SK-N-SH treated with all-trans-retinoic acid at 6 μM for 48 hours (cell line): Measurements from ENCODE around the gene LRCOL1.

Source experiments
- ARNTL ChIP-seq: fragments of 450-650 bp; formaldehyde crosslinking; IDR thresholded peaks from 2 replicates; pipeline ENCODE4 v1.5.0; 2020; ENCODE audit warnings: low read depth, mild to moderate bottlenecking, moderate library complexity, borderline replicate concordance
- OSR1 ChIP-seq: fragments of 250-450 bp; sonication (Bioruptor Pico); IDR thresholded peaks from 2 replicates; pipeline ENCODE4 v1.8.0; 2022; ENCODE audit warnings: moderate library complexity, mild to moderate bottlenecking, inconsistent platforms
- ZNF8 ChIP-seq: fragments of 450-650 bp; formaldehyde crosslinking; IDR thresholded peaks from 2 replicates; pipeline ENCODE4 v1.5.0; 2020; ENCODE audit warnings: mild to moderate bottlenecking, moderate library complexity
- TF ChIP-seq, protein P1 (sequence below): fragments of 250-450 bp; sonication (Bioruptor Pico); IDR thresholded peaks from 2 replicates; pipeline ENCODE4 v1.8.0; 2020; ENCODE audit warnings: mild to moderate bottlenecking, moderate library complexity, borderline replicate concordance

DNA sequence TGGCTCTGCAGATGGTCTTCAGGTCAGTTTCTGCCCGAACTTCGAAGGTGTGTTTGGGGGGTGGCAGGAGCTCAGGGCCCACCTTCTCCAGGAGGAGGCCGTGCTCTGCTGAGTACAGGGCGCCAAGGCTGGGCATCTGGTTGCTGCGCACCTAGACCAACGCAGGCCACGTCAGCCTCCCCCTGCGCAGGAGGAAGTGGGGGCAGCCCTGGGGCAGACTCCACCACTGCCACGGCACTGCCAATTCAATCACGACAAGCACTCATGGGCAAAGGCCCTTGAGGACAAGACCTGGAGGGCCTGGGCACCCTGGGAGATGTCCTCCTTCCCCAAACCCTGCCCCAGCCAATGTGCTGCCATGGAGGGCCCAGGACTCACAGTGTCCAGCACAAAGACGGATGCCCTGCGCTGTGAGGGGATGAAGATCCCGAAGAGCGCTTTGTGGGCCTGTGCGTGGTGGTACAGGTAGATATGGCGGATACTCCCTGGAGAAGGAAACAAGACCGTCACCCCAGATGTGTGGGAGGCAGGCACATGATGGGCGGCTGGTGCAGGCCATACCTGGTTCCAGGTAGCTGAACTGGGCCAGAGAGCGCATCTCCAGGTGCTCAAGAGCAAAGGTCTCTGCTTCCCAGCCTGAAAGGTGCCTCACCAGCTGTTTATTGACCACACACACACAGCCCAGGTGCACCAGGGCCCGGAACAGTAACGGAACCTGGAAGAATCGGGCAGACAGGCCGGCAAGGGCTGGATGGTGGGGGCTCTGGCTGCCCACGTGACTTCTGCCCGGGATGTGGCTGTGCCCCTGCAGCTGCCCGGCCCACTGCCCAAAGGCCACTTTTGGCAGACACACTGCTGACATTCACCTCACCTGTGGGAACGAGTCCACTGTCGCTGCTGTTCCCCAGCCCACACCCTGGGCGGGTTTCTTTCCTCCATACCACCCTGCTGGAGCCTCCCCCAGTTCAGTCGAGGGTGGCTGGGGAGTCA, 32.8 kb upstream of the LRCOL1 start:
- TF ChIP-seq, protein P1, sequence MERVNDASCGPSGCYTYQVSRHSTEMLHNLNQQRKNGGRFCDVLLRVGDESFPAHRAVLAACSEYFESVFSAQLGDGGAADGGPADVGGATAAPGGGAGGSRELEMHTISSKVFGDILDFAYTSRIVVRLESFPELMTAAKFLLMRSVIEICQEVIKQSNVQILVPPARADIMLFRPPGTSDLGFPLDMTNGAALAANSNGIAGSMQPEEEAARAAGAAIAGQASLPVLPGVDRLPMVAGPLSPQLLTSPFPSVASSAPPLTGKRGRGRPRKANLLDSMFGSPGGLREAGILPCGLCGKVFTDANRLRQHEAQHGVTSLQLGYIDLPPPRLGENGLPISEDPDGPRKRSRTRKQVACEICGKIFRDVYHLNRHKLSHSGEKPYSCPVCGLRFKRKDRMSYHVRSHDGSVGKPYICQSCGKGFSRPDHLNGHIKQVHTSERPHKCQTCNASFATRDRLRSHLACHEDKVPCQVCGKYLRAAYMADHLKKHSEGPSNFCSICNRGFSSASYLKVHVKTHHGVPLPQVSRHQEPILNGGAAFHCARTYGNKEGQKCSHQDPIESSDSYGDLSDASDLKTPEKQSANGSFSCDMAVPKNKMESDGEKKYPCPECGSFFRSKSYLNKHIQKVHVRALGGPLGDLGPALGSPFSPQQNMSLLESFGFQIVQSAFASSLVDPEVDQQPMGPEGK (CRISPR knock-in tag) = no peak
- TF ChIP-seq ZNF8 (CRISPR knock-in tag) (no peak), ARNTL (CRISPR knock-in tag) (no peak), OSR1 (CRISPR knock-in tag) (no peak)
